Astrocyte (in vitro differentiated cells and primary cell): ENCODE results near the gene UBP1. TPM values are rescaled to one million over a fixed set of nuclear protein-coding genes. Genes with fewer than 3 reads are reported as not detected.

Experiments used
- DNase-seq: peaks from one replicate; pipeline ENCODE4 v3.0.0-alpha.2; 2010; ENCODE audit warnings: low read depth
- FAIRE-seq: peaks from 2 replicates; lab custom pipeline; 2011; peaks lifted over from hg19 to GRCh38; lab: Jason Lieb, UNC
- H2AFZ ChIP-seq: 2 replicates; pipeline ENCODE4 v1.6.0; 2012; ENCODE audit warnings: low read depth, low read length, inconsistent platforms
- H3K27ac ChIP-seq: 2 replicates; pipeline ENCODE4 v1.5.1; 2011; ENCODE audit warnings: low read depth, low read length, inconsistent platforms
- H3K27me3 ChIP-seq: 2 replicates; pipeline ENCODE4 v1.6.0; 2011; ENCODE audit warnings: low read length, inconsistent platforms; ENCODE audit not compliant: insufficient read depth
- H3K36me3 ChIP-seq: 2 replicates; pipeline ENCODE4 v1.5.1; 2011; ENCODE audit warnings: low read length, inconsistent platforms; ENCODE audit not compliant: insufficient read depth
- H3K4me1 ChIP-seq: 2 replicates; pipeline ENCODE4 v1.5.1; 2011; ENCODE audit warnings: low read length, inconsistent platforms; ENCODE audit not compliant: insufficient read depth
- H3K4me2 ChIP-seq: 2 replicates; pipeline ENCODE4 v1.6.0; 2012; ENCODE audit warnings: low read length, inconsistent platforms
- H3K4me3 ChIP-seq: 2 replicates; pipeline ENCODE4 v1.5.1; 2011; ENCODE audit warnings: low read depth, mild to moderate bottlenecking, low read length, inconsistent platforms; ENCODE audit not compliant: insufficient read depth
- H3K79me2 ChIP-seq: 2 replicates; pipeline ENCODE4 v1.6.0; 2012; ENCODE audit warnings: mild to moderate bottlenecking, low read length, inconsistent platforms; ENCODE audit not compliant: insufficient read depth
- H3K9ac ChIP-seq: 2 replicates; pipeline ENCODE4 v1.6.0; 2012; ENCODE audit warnings: mild to moderate bottlenecking, low read length, inconsistent platforms
- H3K9me3 ChIP-seq: 2 replicates; pipeline ENCODE4 v1.5.1; 2012; ENCODE audit warnings: low read depth, mild to moderate bottlenecking, low read length, inconsistent platforms; ENCODE audit not compliant: insufficient read depth
- H4K20me1 ChIP-seq: 2 replicates; pipeline ENCODE4 v1.6.0; 2012; ENCODE audit warnings: low read length, inconsistent platforms; ENCODE audit not compliant: insufficient read depth
- H3K27ac Mint-ChIP-seq: one replicate; pipeline ENCODE4 v1.8.0; 2021; ENCODE audit warnings: mild to moderate bottlenecking, mixed read lengths; ENCODE audit not compliant: unreplicated experiment
- H3K27me3 Mint-ChIP-seq: one replicate; pipeline ENCODE4 v1.8.0; 2021; ENCODE audit warnings: low read depth, mixed read lengths; ENCODE audit not compliant: unreplicated experiment
- H3K36me3 Mint-ChIP-seq: one replicate; pipeline ENCODE4 v1.8.0; 2021; ENCODE audit warnings: low read depth, mixed read lengths; ENCODE audit not compliant: unreplicated experiment
- H3K4me1 Mint-ChIP-seq: one replicate; pipeline ENCODE4 v1.8.0; 2021; ENCODE audit warnings: low read depth, mixed read lengths; ENCODE audit not compliant: unreplicated experiment
- H3K4me3 Mint-ChIP-seq: one replicate; pipeline ENCODE4 v1.8.0; 2021; ENCODE audit warnings: mild to moderate bottlenecking, moderate library complexity, mixed read lengths; ENCODE audit not compliant: unreplicated experiment
- H3K9me3 Mint-ChIP-seq: one replicate; pipeline ENCODE4 v1.8.0; 2021; ENCODE audit warnings: mild to moderate bottlenecking, mixed read lengths; ENCODE audit not compliant: unreplicated experiment
- EZH2 ChIP-seq: IDR thresholded peaks from 2 replicates; pipeline ENCODE4 v1.6.1; 2012; ENCODE audit warnings: mild to moderate bottlenecking, low read length, inconsistent platforms; ENCODE audit not compliant: insufficient read depth
- total RNA-seq: library from RNA; stranded (reverse); gene quantifications from 2 replicates; pipeline ENCODE4 v1.2.1, GENCODE V29; 2021
- TF ChIP-seq, protein P1 (sequence below): IDR thresholded peaks from 2 replicates; pipeline ENCODE4 v1.5.1; 2011; ENCODE audit warnings: low read depth, mild to moderate bottlenecking, inconsistent platforms, low read length, moderate library complexity; ENCODE audit not compliant: insufficient read depth

The UBP1 gene
- total RNA-seq, 1 donor from 2014 or later: 79.3 TPM

DNA sequence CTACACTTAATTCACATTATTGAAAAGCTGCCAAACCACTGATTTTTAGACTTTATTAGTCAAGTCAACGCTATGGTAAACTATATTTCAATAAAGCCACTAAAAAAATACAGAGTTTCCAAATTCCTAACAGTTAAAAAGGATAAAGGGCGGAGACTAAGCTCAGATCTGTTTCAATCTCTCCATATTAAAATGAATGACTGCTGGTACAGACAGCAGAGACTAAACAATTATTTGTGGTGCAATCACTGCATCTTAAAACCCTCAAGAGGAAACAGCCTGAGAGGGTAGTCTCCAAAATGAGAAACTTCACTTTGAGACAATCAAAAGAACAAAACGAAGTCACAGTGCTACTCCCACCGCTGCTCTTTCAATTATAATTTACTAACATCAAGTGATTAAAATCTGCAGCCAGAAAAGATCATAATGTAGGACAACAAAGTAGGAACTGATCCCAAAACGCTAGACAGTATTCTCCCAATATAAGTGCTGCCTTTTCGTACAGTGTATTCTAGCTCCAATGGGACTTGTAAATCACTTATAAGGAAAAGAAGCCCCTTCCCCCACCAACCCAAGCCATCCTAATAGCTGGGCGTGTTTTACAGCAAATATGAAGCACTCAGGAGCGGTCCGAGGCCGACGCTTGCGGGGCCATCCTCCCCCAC is 1.2 kb downstream of the UBP1 start:
- FAIRE-seq (no peak), DNase-seq (peak; percentile 17)
- Mint-ChIP-seq H3K9me3 (no peaks in the 10 kb centered on the region), H3K4me3 (peak overlapping the region; percentile 97), H3K36me3 (no peaks in the 10 kb centered on the region), H3K27me3 (no peaks in the 10 kb centered on the region), H3K27ac (peak overlapping the region; percentile 94), H3K4me1 (peaks cover 17% of the 10 kb centered on the region)
- Histone ChIP-seq H3K4me3 (peak overlapping the region; percentile 85), H3K27ac (peak overlapping the region; percentile 81), H3K27me3 (no peaks in the 10 kb centered on the region), H4K20me1 (peaks cover 56% of the 10 kb centered on the region), H3K79me2 (peaks cover 59% of the 10 kb centered on the region), H3K9ac (peak overlapping the region; percentile 86), H3K4me1 (peaks cover 14% of the 10 kb centered on the region), H3K4me2 (peak overlapping the region; percentile 86), H3K9me3 (no peaks in the 10 kb centered on the region), H3K36me3 (no peaks in the 10 kb centered on the region), H2AFZ (peak overlapping the region; percentile 52)
- no peak for TF ChIP-seq EZH2
- TF ChIP-seq, protein P1, sequence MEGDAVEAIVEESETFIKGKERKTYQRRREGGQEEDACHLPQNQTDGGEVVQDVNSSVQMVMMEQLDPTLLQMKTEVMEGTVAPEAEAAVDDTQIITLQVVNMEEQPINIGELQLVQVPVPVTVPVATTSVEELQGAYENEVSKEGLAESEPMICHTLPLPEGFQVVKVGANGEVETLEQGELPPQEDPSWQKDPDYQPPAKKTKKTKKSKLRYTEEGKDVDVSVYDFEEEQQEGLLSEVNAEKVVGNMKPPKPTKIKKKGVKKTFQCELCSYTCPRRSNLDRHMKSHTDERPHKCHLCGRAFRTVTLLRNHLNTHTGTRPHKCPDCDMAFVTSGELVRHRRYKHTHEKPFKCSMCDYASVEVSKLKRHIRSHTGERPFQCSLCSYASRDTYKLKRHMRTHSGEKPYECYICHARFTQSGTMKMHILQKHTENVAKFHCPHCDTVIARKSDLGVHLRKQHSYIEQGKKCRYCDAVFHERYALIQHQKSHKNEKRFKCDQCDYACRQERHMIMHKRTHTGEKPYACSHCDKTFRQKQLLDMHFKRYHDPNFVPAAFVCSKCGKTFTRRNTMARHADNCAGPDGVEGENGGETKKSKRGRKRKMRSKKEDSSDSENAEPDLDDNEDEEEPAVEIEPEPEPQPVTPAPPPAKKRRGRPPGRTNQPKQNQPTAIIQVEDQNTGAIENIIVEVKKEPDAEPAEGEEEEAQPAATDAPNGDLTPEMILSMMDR: no peak

DNA sequence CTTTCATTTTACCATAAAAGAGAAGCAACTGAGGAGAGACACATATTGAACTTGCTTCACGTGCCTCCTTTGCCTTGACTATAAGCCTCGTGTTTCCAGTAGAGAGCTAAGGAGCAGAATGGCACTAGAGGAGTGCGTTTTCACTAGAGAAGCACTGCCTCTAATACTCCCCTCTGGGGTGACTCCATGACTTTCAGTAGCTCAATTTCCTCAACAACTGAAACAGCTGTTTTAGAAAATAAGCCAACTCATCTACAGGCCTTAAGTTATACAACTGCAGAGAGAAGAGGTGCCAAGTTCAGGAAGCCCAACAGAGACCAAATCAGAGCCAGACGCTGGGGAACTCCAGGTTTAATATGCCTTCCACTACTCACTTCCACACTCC is 1.9 kb downstream of the UBP1 start:
- FAIRE-seq: no peak
- H3K27ac ChIP-seq: peak overlapping the region; percentile 81
- H4K20me1 ChIP-seq: peaks cover 63% of the 10 kb centered on the region

More for the DNA sequence above, 1.9 kb downstream of the UBP1 start:
- Mint-ChIP-seq H3K27me3 (no peaks in the 10 kb centered on the region), H3K36me3 (no peaks in the 10 kb centered on the region), H3K9me3 (no peaks in the 10 kb centered on the region), H3K4me3 (peak overlapping the region; percentile 97), H3K4me1 (peaks cover 23% of the 10 kb centered on the region), H3K27ac (peak overlapping the region; percentile 94)
- Histone ChIP-seq H3K79me2 (peaks cover 66% of the 10 kb centered on the region), H2AFZ (no peak overlapping the region), H3K36me3 (no peaks in the 10 kb centered on the region), H3K4me1 (peaks cover 14% of the 10 kb centered on the region), H3K27me3 (no peaks in the 10 kb centered on the region), H3K9ac (peak overlapping the region; percentile 86), H3K4me3 (peak overlapping the region; percentile 85), H3K9me3 (no peaks in the 10 kb centered on the region), H3K4me2 (peak overlapping the region; percentile 86)
- peak; percentile 47 for DNase-seq
- no peak for TF ChIP-seq EZH2
- TF ChIP-seq, protein P1: no peak
